OCI-LY3 (cell line): Measurements from ENCODE around the gene PCLO.
"Not testable (repeated sequence)": the region's sequence is repeated elsewhere in the genome, so short reads cannot be mapped to it uniquely, and the experiment has no call there.

Experiments
- H2AFZ ChIP-seq: fragments of 200-600, 300-600 bp; shearing (Covaris generic); 2 replicates; pipeline ENCODE4 v1.6.0; 2014; ENCODE audit warnings: antibody characterized with exemption, low read depth, low read length
- H3K27ac ChIP-seq: fragments of 200-600, 300-600 bp; sonication (generic); 2 replicates; pipeline ENCODE4 v1.5.1; 2014; ENCODE audit warnings: mild to moderate bottlenecking, low read length, moderate library complexity, mixed read lengths
- H3K27me3 ChIP-seq: fragments of 200-600, 300-600 bp; sonication (generic); 2 replicates; pipeline ENCODE4 v1.6.1; 2014; ENCODE audit warnings: low read depth, low read length, mixed read lengths
- H3K36me3 ChIP-seq: fragments of 200-600, 300-600 bp; sonication (generic); replicated peaks from 2 replicates; pipeline ENCODE3; 2014; ENCODE audit warnings: low read depth, low read length, mixed read lengths
- H3K4me1 ChIP-seq: fragments of 300-600, 200-600 bp; sonication (generic); 2 replicates; pipeline ENCODE4 v1.6.1; 2014; ENCODE audit warnings: low read length, mixed read lengths
- H3K4me2 ChIP-seq: fragments of 200-600, 300-600 bp; sonication (generic); 2 replicates; pipeline ENCODE4 v1.6.1; 2014; ENCODE audit warnings: low read length, mixed read lengths
- H3K4me3 ChIP-seq: fragments of 300-600, 200-600 bp; sonication (generic); 2 replicates; pipeline ENCODE4 v1.5.1; 2014; ENCODE audit warnings: antibody characterized with exemption, mild to moderate bottlenecking, low read length, moderate library complexity
- H3K79me2 ChIP-seq: fragments of 300-600, 200-600 bp; shearing (Covaris generic); 2 replicates; pipeline ENCODE4 v1.6.1; 2014; ENCODE audit warnings: mild to moderate bottlenecking, low read length, mixed read lengths
- H3K9ac ChIP-seq: fragments of 300-600, 200-600 bp; shearing (Covaris generic); 2 replicates; pipeline ENCODE4 v1.6.0; 2014; ENCODE audit warnings: mild to moderate bottlenecking, low read length, moderate library complexity
- H3K9me3 ChIP-seq: fragments of 200-600, 300-600 bp; shearing (Covaris generic); 2 replicates; pipeline ENCODE4 v1.6.1; 2014; ENCODE audit warnings: low read length, mixed read lengths; ENCODE audit not compliant: insufficient read depth
- H4K20me1 ChIP-seq: fragments of 200-600, 300-600 bp; sonication (generic); 2 replicates; pipeline ENCODE4 v1.6.1; 2016; ENCODE audit warnings: low read length, mixed read lengths; ENCODE audit not compliant: insufficient read depth
- CTCF ChIP-seq: fragments of 200-600, 300-600 bp; sonication (generic); IDR thresholded peaks from 2 replicates; pipeline ENCODE4 v1.5.1; 2014; ENCODE audit warnings: antibody characterized with exemption, low read length, low read depth
- EZH2phosphoT487 ChIP-seq: fragments of 200-600 bp; shearing (Covaris generic); IDR thresholded peaks from 2 replicates; pipeline ENCODE4 v1.6.1; 2018; ENCODE audit warnings: antibody characterized with exemption, mixed run types, low read depth

PCLO gene

GRCh38 chr7:82906502-82906901 is 256.2 kb downstream of the PCLO start:
- Histone ChIP-seq H3K4me3 (no peak overlapping the region), H3K27me3 (no peaks in the 10 kb centered on the region), H3K4me1 (no peaks in the 10 kb centered on the region), H3K4me2 (no peak overlapping the region), H3K27ac (no peak overlapping the region), H3K9me3 (no peaks in the 10 kb centered on the region), H2AFZ (no peak overlapping the region), H4K20me1 (no peaks in the 10 kb centered on the region), H3K36me3 (no peaks in the 10 kb centered on the region), H3K79me2 (no peaks in the 10 kb centered on the region), H3K9ac (no peak overlapping the region)
- TF ChIP-seq EZH2phosphoT487: no peak
- TF ChIP-seq CTCF: no peak

- no peak overlapping the region for H2AFZ ChIP-seq
- H3K4me3 ChIP-seq: no peak overlapping the region
- TF ChIP-seq EZH2phosphoT487 (no peak), CTCF (no peak)
- no peaks in the 10 kb centered on the region for H3K36me3 ChIP-seq
- no peak overlapping the region for H3K4me2 ChIP-seq
- no peaks in the 10 kb centered on the region for H3K9me3 ChIP-seq
- H4K20me1 ChIP-seq: no peaks in the 10 kb centered on the region
- H3K9ac ChIP-seq: no peak overlapping the region
- no peaks in the 10 kb centered on the region for H3K4me1 ChIP-seq
- no peaks in the 10 kb centered on the region for H3K27me3 ChIP-seq
- H3K27ac ChIP-seq: no peak overlapping the region
- no peaks in the 10 kb centered on the region for H3K79me2 ChIP-seq
Observed at GRCh38 chr7:82904871-82905270, 257.8 kb downstream of the PCLO start.

- not testable (repeated sequence) for H3K4me3 ChIP-seq, H3K36me3 ChIP-seq, H2AFZ ChIP-seq, H3K79me2 ChIP-seq, H3K27me3 ChIP-seq, H3K27ac ChIP-seq, H4K20me1 ChIP-seq, H3K4me1 ChIP-seq, H3K4me2 ChIP-seq, H3K9ac ChIP-seq, H3K9me3 ChIP-seq
Observed at GRCh38 chr7:82901098-82901497, 261.6 kb downstream of the PCLO start.

GRCh38 chr7:82897500-82897899 is 265.2 kb downstream of the PCLO start:
- H3K4me3 ChIP-seq: no peak overlapping the region
- no peak overlapping the region for H3K27ac ChIP-seq
- TF ChIP-seq CTCF (no peak), EZH2phosphoT487 (no peak)
- no peak overlapping the region for H3K4me2 ChIP-seq
- no peaks in the 10 kb centered on the region for H4K20me1 ChIP-seq
- no peak overlapping the region for H2AFZ ChIP-seq
- H3K27me3 ChIP-seq: no peaks in the 10 kb centered on the region
- H3K9ac ChIP-seq: no peak overlapping the region
- no peaks in the 10 kb centered on the region for H3K36me3 ChIP-seq
- H3K9me3 ChIP-seq: no peaks in the 10 kb centered on the region
- H3K4me1 ChIP-seq: no peaks in the 10 kb centered on the region
- no peaks in the 10 kb centered on the region for H3K79me2 ChIP-seq

GRCh38 chr7:82894341-82894740 is 268.3 kb downstream of the PCLO start:
- not testable (repeated sequence) for H3K27ac ChIP-seq, H4K20me1 ChIP-seq, H3K79me2 ChIP-seq, H3K9ac ChIP-seq, H2AFZ ChIP-seq, H3K4me2 ChIP-seq, H3K36me3 ChIP-seq, H3K27me3 ChIP-seq, H3K4me1 ChIP-seq, H3K9me3 ChIP-seq, H3K4me3 ChIP-seq
